Right atrium auricular region (tissue), 2 donors: ENCODE data around the gene PDGFRB. TPM values are rescaled to one million over a fixed set of nuclear protein-coding genes. Genes with fewer than 3 reads are reported as not detected.
A peak's percentile ranks its signal among the peaks of the same experiment; 100 is the strongest.

Source experiments
- DNase-seq: peaks from one replicate; pipeline ENCODE4 v3.0.0-alpha.2; 2019; ENCODE audit warnings: low spot score
- H3K27ac ChIP-seq, 2 donors: fragments of 200-600 bp; sonication (generic); 1 replicate in 1 of 2; 2 replicates in 1 of 2; pipeline ENCODE4 v1.5.1; 2016 to 2019
- H3K27me3 ChIP-seq, 2 donors: fragments of 200-600 bp; sonication (generic); one replicate each; pipeline versions ENCODE4 v1.5.1 to v1.6.0; 2017 to 2019
- H3K36me3 ChIP-seq: fragments of 200-600 bp; sonication (generic); one replicate; pipeline ENCODE4 v1.5.1; 2016
- H3K4me1 ChIP-seq, 2 donors: fragments of 200-600 bp; sonication (generic); one replicate each; pipeline versions ENCODE4 v1.5.1 to v1.6.0; 2017 to 2019
- H3K4me3 ChIP-seq, 2 donors: fragments of 200-600 bp; sonication (generic); 1 replicate in 1 of 2; 2 replicates in 1 of 2; pipeline ENCODE4 v1.5.1; 2017 to 2019; ENCODE audit warnings: mild to moderate bottlenecking in 1 of 2, moderate library complexity in 1 of 2
- H3K9me3 ChIP-seq, 2 donors: fragments of 200-600 bp; sonication (generic); one replicate each; pipeline ENCODE4 v1.5.1; 2019
- total RNA-seq, 2 donors: library from RNA; depleted of rRNA; stranded (reverse); fragments of >200 nt; gene quantifications; one replicate each; pipeline ENCODE4 v1.1.0, GENCODE V29; 2016
- TF ChIP-seq, protein P1 (sequence below), 2 donors: fragments of 200-600 bp; sonication (generic); IDR thresholded peaks; one replicate each; pipeline ENCODE4 v1.5.1; 2019; ENCODE audit warnings: antibody characterized with exemption in 2 of 2

PDGFRB gene
- total RNA-seq, 2 donors from 2014 or later = 68.3 to 68.7 TPM

DNA sequence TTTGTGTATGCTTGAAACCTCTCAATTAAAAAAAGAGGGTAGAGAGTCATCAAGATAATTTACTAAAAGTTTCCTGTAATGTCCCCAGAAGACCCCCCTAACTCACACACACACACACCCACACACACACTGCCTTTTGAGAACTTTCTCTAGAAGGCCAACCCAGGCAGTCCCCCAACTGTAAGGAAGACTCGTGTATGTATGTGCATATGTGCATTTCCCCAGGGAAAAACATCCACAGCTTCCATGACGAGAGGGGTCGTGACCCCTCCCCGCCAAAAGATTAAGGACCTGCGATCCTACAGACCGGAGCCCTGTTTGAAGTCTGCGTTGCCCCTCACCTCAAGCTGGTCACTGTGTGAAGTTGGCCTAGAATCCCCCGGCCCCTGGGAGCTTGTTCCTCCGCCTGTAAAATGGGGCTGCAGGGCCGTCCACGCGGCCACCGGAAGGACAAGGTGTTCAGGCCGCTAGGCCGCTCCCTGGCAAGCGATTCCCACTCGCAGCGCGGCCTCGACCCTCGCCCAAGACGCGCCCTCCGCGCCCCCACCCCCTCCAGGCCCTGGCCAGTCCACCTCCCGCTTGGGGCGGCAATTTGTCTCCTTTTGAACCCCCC lies 10.5 kb upstream of the PDGFRB start:
- no peak overlapping the region for H3K4me3 ChIP-seq
- no peak for DNase-seq
- H3K36me3 ChIP-seq = no peaks in the 10 kb centered on the region
- peaks cover 0 to 39% of the 10 kb centered on the region in 2 donors for H3K4me1 ChIP-seq
- no peak overlapping the region for H3K27ac ChIP-seq
- TF ChIP-seq, protein P1, sequence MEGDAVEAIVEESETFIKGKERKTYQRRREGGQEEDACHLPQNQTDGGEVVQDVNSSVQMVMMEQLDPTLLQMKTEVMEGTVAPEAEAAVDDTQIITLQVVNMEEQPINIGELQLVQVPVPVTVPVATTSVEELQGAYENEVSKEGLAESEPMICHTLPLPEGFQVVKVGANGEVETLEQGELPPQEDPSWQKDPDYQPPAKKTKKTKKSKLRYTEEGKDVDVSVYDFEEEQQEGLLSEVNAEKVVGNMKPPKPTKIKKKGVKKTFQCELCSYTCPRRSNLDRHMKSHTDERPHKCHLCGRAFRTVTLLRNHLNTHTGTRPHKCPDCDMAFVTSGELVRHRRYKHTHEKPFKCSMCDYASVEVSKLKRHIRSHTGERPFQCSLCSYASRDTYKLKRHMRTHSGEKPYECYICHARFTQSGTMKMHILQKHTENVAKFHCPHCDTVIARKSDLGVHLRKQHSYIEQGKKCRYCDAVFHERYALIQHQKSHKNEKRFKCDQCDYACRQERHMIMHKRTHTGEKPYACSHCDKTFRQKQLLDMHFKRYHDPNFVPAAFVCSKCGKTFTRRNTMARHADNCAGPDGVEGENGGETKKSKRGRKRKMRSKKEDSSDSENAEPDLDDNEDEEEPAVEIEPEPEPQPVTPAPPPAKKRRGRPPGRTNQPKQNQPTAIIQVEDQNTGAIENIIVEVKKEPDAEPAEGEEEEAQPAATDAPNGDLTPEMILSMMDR (IDR thresholded peaks at IDR 0.05) = no peak
- no peaks in the 10 kb centered on the region for H3K9me3 ChIP-seq
- H3K27me3 ChIP-seq = no peaks in the 10 kb centered on the region

DNA sequence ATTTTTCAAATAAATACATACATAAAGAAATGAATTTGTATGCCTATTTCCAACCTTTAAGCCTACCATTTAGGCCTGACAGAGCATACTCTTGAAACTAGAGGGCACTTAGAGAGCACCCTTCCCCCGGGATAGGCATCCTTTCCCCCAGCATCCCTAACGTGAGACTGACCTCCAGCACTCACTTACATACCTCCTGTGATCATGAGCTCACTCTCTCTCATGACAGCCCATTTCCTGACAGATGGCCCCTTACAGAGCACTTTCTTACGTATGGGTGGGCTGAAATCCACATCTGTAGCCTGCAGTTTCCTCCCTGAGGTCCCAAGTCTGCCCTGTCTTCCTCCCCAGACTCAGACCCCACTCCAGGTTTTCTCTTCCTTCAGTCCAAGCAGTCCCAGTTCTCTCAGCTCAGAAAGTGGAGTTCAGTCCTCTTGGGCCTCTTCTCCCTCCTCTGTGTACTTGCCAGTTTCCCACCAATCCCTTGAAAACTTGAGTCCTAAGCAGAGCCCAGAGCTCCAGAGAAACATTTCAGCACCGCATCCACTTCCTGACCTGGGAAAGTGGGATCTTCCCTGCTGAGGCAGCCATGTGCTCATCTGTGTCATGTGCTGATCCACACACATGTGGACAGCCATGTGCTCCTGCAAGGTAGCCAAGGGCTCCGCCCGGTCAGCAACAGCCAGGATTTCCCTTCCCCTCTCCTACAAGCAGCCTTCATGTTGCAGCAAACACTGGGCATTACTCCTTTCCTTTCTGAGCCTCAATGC lies 8.8 kb upstream of the PDGFRB start:
- peak overlapping the region; percentile 54 to 68 for H3K27ac ChIP-seq
- H3K36me3 ChIP-seq = no peaks in the 10 kb centered on the region
- TF ChIP-seq, protein P1 (IDR thresholded peaks at IDR 0.05) = no peak
- H3K4me1 ChIP-seq = peaks cover 0 to 49% of the 10 kb centered on the region in 2 donors
- no peaks in the 10 kb centered on the region for H3K27me3 ChIP-seq
- H3K9me3 ChIP-seq = no peaks in the 10 kb centered on the region
- no peak overlapping the region for H3K4me3 ChIP-seq
- no peak for DNase-seq

DNA sequence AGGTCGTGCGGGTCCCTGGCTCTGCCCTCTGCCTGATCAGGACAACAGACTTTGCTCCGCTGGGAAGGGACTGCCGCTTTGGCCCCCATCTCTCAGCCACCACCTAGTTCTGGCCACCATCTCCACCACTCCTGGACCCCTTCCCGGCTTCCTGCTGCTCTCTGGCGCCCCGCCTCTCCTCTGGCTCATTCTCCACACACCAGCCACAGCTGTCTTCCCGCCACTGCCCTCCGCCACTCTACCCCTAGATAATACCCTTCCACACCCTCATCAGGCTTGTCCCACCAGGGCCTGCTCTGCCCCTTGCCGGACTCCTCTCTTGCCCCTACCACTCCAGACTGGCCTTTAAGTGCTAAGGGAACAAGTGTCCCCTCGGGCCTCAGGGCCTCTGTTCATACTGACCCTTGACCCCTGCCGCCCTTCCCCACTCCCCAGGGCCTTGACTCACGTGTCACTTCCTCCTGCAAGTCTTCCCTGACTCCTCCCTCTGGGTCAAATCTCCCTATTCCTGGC lies 8.0 kb upstream of the PDGFRB start:
- peak; percentile 81 for DNase-seq
- TF ChIP-seq, protein P1 (IDR thresholded peaks at IDR 0.05) = peak in 1 of 2 donors; percentile 38
- H3K4me1 ChIP-seq = peaks cover 0 to 56% of the 10 kb centered on the region in 2 donors
- H3K27ac ChIP-seq = peak overlapping the region; percentile 54 to 68
- no peaks in the 10 kb centered on the region for H3K27me3 ChIP-seq
- H3K9me3 ChIP-seq = no peaks in the 10 kb centered on the region
- H3K4me3 ChIP-seq = no peak overlapping the region
- H3K36me3 ChIP-seq = no peaks in the 10 kb centered on the region

DNA sequence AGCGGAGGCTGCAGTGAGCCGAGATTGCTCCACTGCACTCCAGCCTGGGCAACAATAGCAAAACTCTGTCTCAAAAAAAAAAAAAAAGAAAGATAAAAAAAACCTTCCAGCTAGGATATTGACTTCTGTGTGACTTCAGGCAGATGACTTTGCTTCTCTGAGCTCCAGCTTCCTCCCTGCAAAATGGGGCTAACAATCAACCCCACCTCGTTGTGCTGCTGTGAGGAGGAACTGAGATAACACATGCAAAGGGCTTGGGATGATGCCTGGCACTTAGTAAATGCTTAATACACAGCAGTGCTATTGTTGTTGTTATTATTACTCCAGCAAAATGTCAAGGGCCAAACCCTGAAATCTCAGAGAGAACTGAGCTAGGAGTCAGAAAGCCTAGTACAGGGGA lies 7.4 kb upstream of the PDGFRB start:
- H3K27me3 ChIP-seq = no peaks in the 10 kb centered on the region
- peaks cover 0 to 61% of the 10 kb centered on the region in 2 donors for H3K4me1 ChIP-seq
- no peak overlapping the region for H3K4me3 ChIP-seq
- TF ChIP-seq, protein P1 (IDR thresholded peaks at IDR 0.05) = no peak
- no peaks in the 10 kb centered on the region for H3K9me3 ChIP-seq
- no peaks in the 10 kb centered on the region for H3K36me3 ChIP-seq
- no peak for DNase-seq
- H3K27ac ChIP-seq = peak overlapping the region; percentile 54 to 68

DNA sequence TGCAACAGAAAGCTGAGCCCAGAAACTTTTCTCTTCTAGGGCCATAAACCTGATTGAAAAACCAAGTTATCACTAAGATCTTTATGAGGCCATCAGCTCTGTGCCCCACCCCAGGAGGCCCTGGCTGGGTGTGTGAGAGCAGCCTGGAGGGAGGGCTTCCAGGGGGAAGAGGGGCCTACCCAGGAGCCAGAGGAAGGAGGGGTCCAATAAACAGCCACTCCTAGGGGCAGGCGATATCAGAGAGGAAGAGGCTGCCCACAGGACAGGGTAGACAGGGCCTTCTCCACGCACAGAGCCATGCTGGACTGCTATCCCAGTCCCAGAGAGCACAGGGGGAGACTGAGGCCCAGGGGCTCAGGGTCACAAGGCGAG lies 6.5 kb upstream of the PDGFRB start:
- H3K27me3 ChIP-seq = no peaks in the 10 kb centered on the region
- H3K4me3 ChIP-seq = no peak overlapping the region
- peak overlapping the region; percentile 60 to 87 for H3K27ac ChIP-seq
- no peaks in the 10 kb centered on the region for H3K9me3 ChIP-seq
- TF ChIP-seq, protein P1 (IDR thresholded peaks at IDR 0.05) = no peak
- H3K36me3 ChIP-seq = no peaks in the 10 kb centered on the region
- DNase-seq = no peak
- H3K4me1 ChIP-seq = peaks cover 0 to 68% of the 10 kb centered on the region in 2 donors
